Hepatic stellate cell (primary cell): Measurements from ENCODE around the gene SHB.

Experiments
- DNase-seq: peaks from one replicate; pipeline ENCODE4 v3.0.0; 2011; ENCODE audit warnings: low spot score

The SHB gene

DNA sequence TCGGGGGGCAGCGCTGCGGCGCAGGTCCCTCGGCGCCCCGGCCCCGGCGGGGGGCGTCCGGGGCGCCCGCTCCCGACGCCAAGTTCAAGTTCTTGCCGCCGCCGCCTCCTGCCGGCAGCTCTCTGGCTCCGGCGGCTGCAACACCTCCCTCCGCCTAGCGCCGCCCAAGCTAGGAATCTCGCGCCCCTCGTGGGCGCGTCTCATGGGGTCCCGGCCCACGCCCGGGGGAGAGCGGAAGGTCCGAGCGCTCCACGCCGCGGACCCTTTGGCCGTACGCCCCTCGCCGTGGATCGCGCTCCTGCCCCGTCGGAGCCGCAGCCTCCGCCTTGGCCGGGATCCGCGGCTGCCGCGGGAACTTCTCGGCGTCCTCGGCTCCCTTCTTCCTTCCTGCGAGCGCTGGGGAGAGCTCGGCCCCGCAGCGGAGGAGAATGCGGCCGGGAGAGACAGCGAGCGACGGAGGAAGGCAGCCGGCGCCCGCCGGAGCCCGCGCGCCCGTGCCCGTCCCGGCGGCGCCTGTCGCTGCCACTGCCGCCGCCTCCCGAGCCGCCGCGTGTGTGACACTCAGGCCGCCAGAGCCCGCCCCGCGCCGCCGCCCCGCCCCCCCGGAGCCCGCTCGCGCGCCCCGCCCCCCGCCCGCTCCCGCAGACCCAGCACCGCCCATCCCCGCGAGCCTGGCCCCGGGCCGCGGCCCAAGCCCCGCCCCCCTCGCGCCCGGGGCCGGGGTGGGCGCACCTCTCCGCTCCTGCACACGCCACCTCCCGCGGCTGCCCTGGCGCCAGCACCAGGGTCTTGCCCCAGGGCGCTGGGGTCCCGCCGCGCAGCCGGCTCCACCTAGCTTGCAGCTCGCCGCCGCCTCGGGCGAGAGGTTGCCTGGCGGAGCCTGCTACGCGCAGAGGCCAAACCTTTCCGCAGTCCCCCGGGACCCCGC lies at the start of gene SHB:
Gene SHB (minus strand): TSS at position 527 of the 928 bp plus-strand sequence. CDS start 582 bp downstream, outside the sequence.
- DNase-seq, result peak; percentile 93

GRCh38 chr9:38117651-38118050 lies 48.6 kb upstream of the SHB start:
- no peak for DNase-seq

DNA sequence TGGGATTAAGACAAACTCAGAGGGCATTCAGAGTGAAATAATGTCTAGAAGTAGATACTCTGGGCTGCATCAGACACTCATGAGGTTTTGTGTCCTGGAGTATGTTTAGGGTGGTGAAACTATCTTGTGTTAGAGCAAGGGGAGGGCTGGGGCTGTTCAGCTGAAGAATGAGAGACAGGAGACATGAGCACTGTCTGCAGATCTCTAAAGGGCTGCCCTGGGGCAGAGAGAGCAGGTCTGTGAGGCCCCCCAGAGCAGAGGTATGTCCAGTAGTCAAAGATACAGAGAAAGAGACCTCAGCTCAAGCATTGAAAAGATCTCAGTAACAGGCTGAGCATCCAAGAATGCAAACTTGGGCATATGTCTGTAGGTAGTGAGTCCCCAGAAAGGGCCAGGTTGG lies 45.9 kb upstream of the SHB start:
- DNase-seq, result no peak

- no peak for DNase-seq
Measured at GRCh38 chr9:38112456-38112855, 43.4 kb upstream of the SHB start.

- DNase-seq, result no peak
Measured at GRCh38 chr9:38112049-38112448, 43.0 kb upstream of the SHB start.

GRCh38 chr9:38110476-38110875 lies 41.4 kb upstream of the SHB start:
- no peak for DNase-seq

DNA sequence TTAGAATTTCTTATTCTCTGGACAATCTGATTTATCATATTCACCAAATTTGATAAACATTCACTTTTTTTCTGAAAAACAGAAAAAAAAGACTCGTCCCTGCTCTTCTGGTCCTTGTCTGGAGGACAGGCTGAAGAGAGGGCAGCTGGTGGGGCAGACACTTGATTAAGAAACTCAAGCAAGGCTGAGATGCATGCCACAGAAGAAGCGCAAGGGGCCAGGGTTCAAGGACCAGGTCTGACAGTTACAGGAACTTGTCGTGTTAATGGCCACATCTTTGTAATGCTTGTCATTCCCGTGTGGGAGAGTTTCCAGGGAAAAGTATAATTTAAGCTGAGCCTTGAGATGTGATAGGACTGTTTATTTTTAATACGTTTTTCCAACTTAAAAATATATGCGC lies 40.6 kb upstream of the SHB start:
- DNase-seq, result no peak

GRCh38 chr9:38108326-38108725 lies 39.3 kb upstream of the SHB start:
- no peak for DNase-seq

- DNase-seq, result no peak
Measured at GRCh38 chr9:38107811-38108304, 38.8 kb upstream of the SHB start.

DNA sequence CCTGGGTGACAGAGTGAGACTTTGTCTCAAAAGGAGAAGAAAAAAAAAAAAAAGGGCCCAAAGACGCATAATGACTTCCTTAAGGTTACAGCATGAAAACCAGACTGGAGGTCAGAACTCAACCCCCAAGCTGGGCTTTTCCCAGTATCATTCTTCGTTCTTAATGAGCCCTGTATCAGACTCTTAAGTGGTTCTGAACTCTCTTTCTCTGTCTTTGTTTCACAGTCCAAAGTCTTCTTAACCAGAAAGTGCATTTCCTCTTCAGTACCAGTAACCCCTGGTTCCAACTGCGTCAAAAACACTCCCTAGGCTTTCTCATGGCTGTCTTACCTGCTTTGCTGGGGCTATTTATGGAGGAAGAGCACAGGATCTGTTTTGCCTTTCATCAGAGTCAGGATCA lies 38.4 kb upstream of the SHB start:
- no peak for DNase-seq

DNA sequence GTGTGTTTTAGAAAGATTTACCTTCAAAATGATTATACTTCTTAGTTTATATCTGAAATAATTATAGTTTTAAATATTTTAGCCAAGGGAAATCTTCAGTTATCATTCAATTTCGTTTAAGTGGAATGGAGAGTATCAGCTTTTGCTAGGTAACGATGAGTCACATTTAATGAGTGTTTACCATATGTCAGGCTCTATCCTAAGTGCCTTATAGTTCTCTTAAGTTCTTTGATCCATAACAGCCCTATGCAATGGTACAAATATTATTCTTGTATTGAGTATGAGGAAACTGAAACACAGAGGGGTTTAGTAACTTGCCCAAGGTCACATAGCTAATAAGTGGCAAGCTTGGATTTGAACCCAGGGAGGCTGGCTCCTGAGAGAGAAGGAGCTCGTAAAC lies 37.5 kb upstream of the SHB start:
- DNase-seq, result no peak

DNA sequence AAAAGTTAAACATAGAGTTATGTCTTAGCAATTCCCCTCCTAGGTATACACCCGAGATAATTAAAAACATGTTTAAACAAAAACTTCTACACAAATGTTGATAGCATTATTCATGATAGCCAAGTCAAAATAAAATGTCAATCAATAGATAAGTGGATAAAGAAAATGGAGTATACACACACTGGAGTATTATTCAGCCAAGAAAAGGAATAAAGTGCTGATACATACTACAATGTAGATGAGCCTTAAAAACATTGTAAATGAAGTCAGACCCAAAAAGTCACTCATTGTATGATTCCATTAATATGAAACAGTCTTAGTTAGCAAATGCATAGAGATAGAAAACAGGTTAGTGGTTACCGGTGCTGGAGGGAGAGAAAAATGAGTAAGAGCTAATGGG lies 34.3 kb upstream of the SHB start:
- DNase-seq, result no peak

- no peak for DNase-seq
Measured at GRCh38 chr9:38101423-38101822, 32.4 kb upstream of the SHB start.

DNA sequence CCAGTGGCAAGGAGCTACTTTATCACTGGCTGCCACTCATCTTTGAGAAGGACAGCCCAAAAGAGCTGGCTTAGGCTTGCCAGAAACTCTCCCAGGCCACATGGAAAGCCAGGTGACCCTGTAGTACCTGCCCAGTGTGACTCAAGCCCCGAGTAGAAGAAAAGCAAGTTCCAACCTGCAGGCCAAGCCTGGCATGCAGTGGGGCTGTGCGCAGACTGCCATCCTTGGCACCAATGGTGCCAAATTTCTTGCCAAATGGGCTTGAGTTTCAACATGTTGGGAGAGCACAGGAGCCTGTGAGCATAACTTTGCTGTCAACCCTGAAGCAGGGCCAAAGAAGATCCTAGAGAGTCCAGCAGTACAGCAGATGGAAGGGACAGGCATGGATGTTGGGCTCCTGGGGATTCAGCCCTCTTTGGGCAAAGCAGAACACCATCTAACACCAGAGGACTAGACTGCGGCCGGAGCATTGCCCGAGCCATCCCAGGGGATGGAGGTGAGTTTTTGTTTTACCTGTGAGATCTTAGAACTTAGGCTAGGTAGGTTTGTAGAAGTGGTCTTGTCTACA lies 27.3 kb upstream of the SHB start:
- no peak for DNase-seq

DNA sequence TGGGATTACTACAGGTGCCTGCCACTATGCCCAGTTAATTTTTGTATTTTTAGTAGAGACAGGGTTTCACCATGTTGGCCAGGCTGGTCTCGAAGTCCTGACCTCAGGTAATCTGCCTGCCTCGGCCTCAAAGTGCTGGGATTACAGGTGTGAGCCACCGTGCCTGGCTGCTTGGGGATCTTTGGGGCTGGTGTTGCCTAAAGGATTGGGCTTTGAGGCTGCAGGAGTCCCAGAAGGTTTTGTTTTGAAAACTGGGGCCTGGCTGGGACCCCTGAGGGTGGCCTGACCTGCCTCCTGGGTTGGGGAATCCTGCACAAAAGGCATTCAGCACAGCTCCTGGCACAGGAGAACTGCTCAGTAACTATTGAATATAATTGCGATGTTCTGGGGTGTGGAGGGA lies 25.1 kb upstream of the SHB start:
- DNase-seq, result no peak

- DNase-seq, result no peak
Measured at GRCh38 chr9:38092656-38093055, 23.6 kb upstream of the SHB start.

- DNase-seq, result no peak
Measured at GRCh38 chr9:38092200-38092524, 23.1 kb upstream of the SHB start.

- no peak for DNase-seq
Measured at GRCh38 chr9:38091310-38092199, 22.5 kb upstream of the SHB start.

GRCh38 chr9:38090170-38090569 lies 21.1 kb upstream of the SHB start:
- DNase-seq, result no peak

DNA sequence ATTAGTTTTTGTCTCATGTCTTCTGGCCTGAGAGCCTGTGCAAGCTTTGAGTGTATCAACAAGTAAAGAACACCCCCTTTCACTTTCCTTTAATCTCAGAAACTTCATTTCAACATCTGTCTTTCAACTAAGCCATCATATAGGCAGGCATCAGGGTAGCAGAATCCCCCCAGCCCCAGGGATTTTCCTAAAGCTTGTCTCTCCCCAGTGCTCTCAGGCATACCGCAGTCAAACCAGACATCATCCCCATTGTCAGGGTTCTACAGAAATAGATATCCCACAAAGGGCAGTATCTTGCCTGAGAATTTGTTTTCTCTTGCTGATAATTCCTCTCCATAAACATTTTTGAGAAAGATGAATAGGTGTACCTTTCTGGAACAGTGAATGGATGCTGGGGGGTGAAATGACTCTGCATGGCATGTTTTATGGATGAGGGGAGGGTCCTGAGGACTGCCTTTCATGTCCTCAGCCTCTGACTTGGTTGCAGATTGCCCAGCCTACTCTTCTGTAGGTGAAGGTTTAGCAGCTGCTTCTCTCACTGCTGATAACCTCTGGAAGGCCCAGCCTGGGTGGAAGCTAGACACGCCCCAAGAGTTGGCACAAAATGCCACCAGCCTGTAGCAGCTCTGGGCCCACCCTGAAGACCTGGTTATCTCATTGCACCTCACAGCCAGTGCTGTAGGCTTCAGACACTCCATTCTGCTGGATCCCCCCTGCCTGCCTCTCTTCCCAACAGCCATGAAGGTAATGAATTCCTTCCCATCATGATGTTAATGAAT lies 20.5 kb upstream of the SHB start:
- no peak for DNase-seq

GRCh38 chr9:38088006-38088925 lies 19.2 kb upstream of the SHB start:
- DNase-seq, result peak; percentile 72
